ENCODE data around the gene PRAC1. TPM values are rescaled to one million over a fixed set of nuclear protein-coding genes. Genes with fewer than 3 reads are reported as not detected.

Gene PRAC1
- total RNA-seq, 2 experiments from 2014 or later: not detected

GRCh38 chr17:48732688-48733629, 10.6 kb upstream of the PRAC1 start:
- no peaks in the 10 kb centered on the region for H3K36me3 ChIP-seq (ENCODE audit: insufficient read depth, low read length)
- DNase-seq (ENCODE audit: low spot score): no peak
- H3K9me2 ChIP-seq (ENCODE audit: insufficient read depth, low read length): no peaks in the 10 kb centered on the region
- H3K4me1 ChIP-seq (ENCODE audit: insufficient read depth, low read length, poor library complexity, severe bottlenecking): no peaks in the 10 kb centered on the region
- no TSS peak for BruUV-seq (replicated peaks)
- no peak overlapping the region for H2AFZ ChIP-seq (ENCODE audit: low read length)
- CTCF ChIA-PET (ENCODE audit: unreplicated experiment): no interaction called here
- H3K9me3 ChIP-seq (ENCODE audit: low read length): no peaks in the 10 kb centered on the region
- POLR2A ChIA-PET: interaction anchor here (0.6 kb wide), 1 partner anchor 84 kb away, joined by 3 read pairs; no protein-coding TSS in a partner anchor
- H3K27ac ChIP-seq (ENCODE audit: low read depth, low read length, poor library complexity, severe bottlenecking): no peak overlapping the region
- intact Hi-C loops (cut with micrococcal nuclease; ENCODE audit: unreplicated experiment): no loop called here
- no peak overlapping the region for H3K4me3 ChIP-seq (ENCODE audit: low read depth, low read length, poor library complexity, severe bottlenecking)
- H3K4me2 ChIP-seq (ENCODE audit: low read length): no peak overlapping the region
- TF ChIP-seq, protein P1, sequence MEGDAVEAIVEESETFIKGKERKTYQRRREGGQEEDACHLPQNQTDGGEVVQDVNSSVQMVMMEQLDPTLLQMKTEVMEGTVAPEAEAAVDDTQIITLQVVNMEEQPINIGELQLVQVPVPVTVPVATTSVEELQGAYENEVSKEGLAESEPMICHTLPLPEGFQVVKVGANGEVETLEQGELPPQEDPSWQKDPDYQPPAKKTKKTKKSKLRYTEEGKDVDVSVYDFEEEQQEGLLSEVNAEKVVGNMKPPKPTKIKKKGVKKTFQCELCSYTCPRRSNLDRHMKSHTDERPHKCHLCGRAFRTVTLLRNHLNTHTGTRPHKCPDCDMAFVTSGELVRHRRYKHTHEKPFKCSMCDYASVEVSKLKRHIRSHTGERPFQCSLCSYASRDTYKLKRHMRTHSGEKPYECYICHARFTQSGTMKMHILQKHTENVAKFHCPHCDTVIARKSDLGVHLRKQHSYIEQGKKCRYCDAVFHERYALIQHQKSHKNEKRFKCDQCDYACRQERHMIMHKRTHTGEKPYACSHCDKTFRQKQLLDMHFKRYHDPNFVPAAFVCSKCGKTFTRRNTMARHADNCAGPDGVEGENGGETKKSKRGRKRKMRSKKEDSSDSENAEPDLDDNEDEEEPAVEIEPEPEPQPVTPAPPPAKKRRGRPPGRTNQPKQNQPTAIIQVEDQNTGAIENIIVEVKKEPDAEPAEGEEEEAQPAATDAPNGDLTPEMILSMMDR (conservative IDR thresholded peaks at IDR 0.05; ENCODE audit: low read length): no peak
- TF ChIP-seq EZH2phosphoT487 (IDR thresholded peaks at IDR 0.05; ENCODE audit: borderline replicate concordance, low read depth, low read length): no peak
- no peaks in the 10 kb centered on the region for H4K20me1 ChIP-seq (ENCODE audit: insufficient read depth, low read length)
- no peaks in the 10 kb centered on the region for H3K79me2 ChIP-seq (ENCODE audit: insufficient read depth, low read depth, low read length)

- ChIA-PET CTCF (ENCODE audit: unreplicated experiment) (no interaction called here), POLR2A (no interaction called here)
- Histone ChIP-seq H3K36me3 (ENCODE audit: insufficient read depth, low read length) (no peaks in the 10 kb centered on the region), H3K4me1 (ENCODE audit: insufficient read depth, low read length, poor library complexity, severe bottlenecking) (no peaks in the 10 kb centered on the region), H3K9me3 (ENCODE audit: low read length) (no peaks in the 10 kb centered on the region), H3K4me2 (ENCODE audit: low read length) (no peak overlapping the region), H3K4me3 (ENCODE audit: low read depth, low read length, poor library complexity, severe bottlenecking) (no peak overlapping the region), H3K9me2 (ENCODE audit: insufficient read depth, low read length) (no peaks in the 10 kb centered on the region), H2AFZ (ENCODE audit: low read length) (no peak overlapping the region), H3K27ac (ENCODE audit: low read depth, low read length, poor library complexity, severe bottlenecking) (no peak overlapping the region), H3K79me2 (ENCODE audit: insufficient read depth, low read depth, low read length) (no peaks in the 10 kb centered on the region), H4K20me1 (ENCODE audit: insufficient read depth, low read length) (no peaks in the 10 kb centered on the region)
- no peak for DNase-seq (ENCODE audit: low spot score)
- intact Hi-C loops (cut with micrococcal nuclease; ENCODE audit: unreplicated experiment): no loop called here
- no TSS peak for BruUV-seq (replicated peaks)
- TF ChIP-seq, protein P1 (conservative IDR thresholded peaks at IDR 0.05; ENCODE audit: low read length): no peak
- no peak for TF ChIP-seq EZH2phosphoT487 (IDR thresholded peaks at IDR 0.05; ENCODE audit: borderline replicate concordance, low read depth, low read length)
Observed at GRCh38 chr17:48731355-48731754, 9.0 kb upstream of the PRAC1 start.

- H3K36me3 ChIP-seq (ENCODE audit: insufficient read depth, low read length): no peaks in the 10 kb centered on the region
- no peak overlapping the region for H2AFZ ChIP-seq (ENCODE audit: low read length)
- no peaks in the 10 kb centered on the region for H3K9me2 ChIP-seq (ENCODE audit: insufficient read depth, low read length)
- TF ChIP-seq, protein P1 (conservative IDR thresholded peaks at IDR 0.05; ENCODE audit: low read length): no peak
- no peak for TF ChIP-seq EZH2phosphoT487 (IDR thresholded peaks at IDR 0.05; ENCODE audit: borderline replicate concordance, low read depth, low read length)
- BruUV-seq (replicated peaks): no TSS peak
- no peaks in the 10 kb centered on the region for H4K20me1 ChIP-seq (ENCODE audit: insufficient read depth, low read length)
- H3K4me3 ChIP-seq (ENCODE audit: low read depth, low read length, poor library complexity, severe bottlenecking): no peak overlapping the region
- no peaks in the 10 kb centered on the region for H3K79me2 ChIP-seq (ENCODE audit: insufficient read depth, low read depth, low read length)
- intact Hi-C loops (cut with micrococcal nuclease; ENCODE audit: unreplicated experiment): no loop called here
- H3K4me1 ChIP-seq (ENCODE audit: insufficient read depth, low read length, poor library complexity, severe bottlenecking): no peaks in the 10 kb centered on the region
- H3K27ac ChIP-seq (ENCODE audit: low read depth, low read length, poor library complexity, severe bottlenecking): no peak overlapping the region
- ChIA-PET CTCF (ENCODE audit: unreplicated experiment) (no interaction called here), POLR2A (interaction anchor here (0.7 kb wide), 1 partner anchor 381 kb away, joined by 4 read pairs; no protein-coding TSS in a partner anchor)
- no peak for DNase-seq (ENCODE audit: low spot score)
- no peaks in the 10 kb centered on the region for H3K9me3 ChIP-seq (ENCODE audit: low read length)
- H3K4me2 ChIP-seq (ENCODE audit: low read length): no peak overlapping the region
Observed at GRCh38 chr17:48730240-48730550, 7.9 kb upstream of the PRAC1 start.

Data from OCI-LY7 (cell line).